TTC549 (cell line): ENCODE results near the gene RNF175.
"Not testable (repeated sequence)": the region's sequence is repeated elsewhere in the genome, so short reads cannot be mapped to it uniquely, and the experiment has no call there.

Source experiments
- FAIRE-seq: peaks from 2 replicates; lab custom pipeline; 2012; peaks lifted over from hg19 to GRCh38; lab: Jason Lieb, UNC

Gene RNF175

GRCh38 chr4:153679486-153679885, 80.3 kb downstream of the RNF175 start:
- FAIRE-seq: no peak

- no peak for FAIRE-seq
Observed at GRCh38 chr4:153676984-153677383, 82.8 kb downstream of the RNF175 start.

- no peak for FAIRE-seq
Observed at GRCh38 chr4:153676486-153676885, 83.3 kb downstream of the RNF175 start.

- no peak for FAIRE-seq
Observed at GRCh38 chr4:153669838-153670237, 90.0 kb downstream of the RNF175 start.

- FAIRE-seq: no peak
Observed at GRCh38 chr4:153668647-153669046, 91.2 kb downstream of the RNF175 start.

- FAIRE-seq: not testable (repeated sequence)
Observed at GRCh38 chr4:153666505-153666904, 93.3 kb downstream of the RNF175 start.

GRCh38 chr4:153663667-153664066, 96.2 kb downstream of the RNF175 start:
- no peak for FAIRE-seq

- FAIRE-seq: no peak
Observed at GRCh38 chr4:153661908-153662307, 97.9 kb downstream of the RNF175 start.

- FAIRE-seq: no peak
Observed at GRCh38 chr4:153661215-153661822, 98.5 kb downstream of the RNF175 start.
